Naive B cell (primary cell): ENCODE measurements around the gene GABRA4. TPM values are rescaled to one million over a fixed set of nuclear protein-coding genes. Genes with fewer than 3 reads are reported as not detected.
A peak's percentile ranks its signal among the peaks of the same experiment; 100 is the strongest.

Experiments
- ATAC-seq, 2 donors: fragments of 150-1000 bp; cut with Tn5 transposase; 2 replicates each; pipeline ENCODE4 v1.10.0; 2021; ENCODE audit warnings: low read depth in 2 of 2, mild to moderate bottlenecking in 2 of 2, moderate library complexity in 2 of 2
- DNase-seq: peaks from one replicate; pipeline ENCODE4 v3.0.0; 2022
- H3K27ac Mint-ChIP-seq, 6 donors: one replicate each; pipeline ENCODE4 v1.8.0; 2020 to 2022; ENCODE audit warnings: mild to moderate bottlenecking in 6 of 6, mixed read lengths in 6 of 6, moderate library complexity in 5 of 6, inconsistent platforms in 2 of 6
- H3K27me3 Mint-ChIP-seq, 3 donors: one replicate each; pipeline ENCODE4 v1.8.0; 2021 to 2022; ENCODE audit warnings: mixed read lengths in 3 of 3, mild to moderate bottlenecking in 1 of 3
- H3K36me3 Mint-ChIP-seq, 2 donors: one replicate each; pipeline ENCODE4 v1.8.0; 2020 to 2022; ENCODE audit warnings: mixed read lengths in 2 of 2, inconsistent platforms in 1 of 2, mild to moderate bottlenecking in 1 of 2
- H3K4me1 Mint-ChIP-seq, 3 donors: one replicate each; pipeline ENCODE4 v1.8.0; 2020 to 2022; ENCODE audit warnings: mixed read lengths in 3 of 3, inconsistent platforms in 1 of 3, mild to moderate bottlenecking in 1 of 3, moderate library complexity in 1 of 3
- H3K4me3 Mint-ChIP-seq, 8 donors: one replicate each; pipeline ENCODE4 v1.8.0; 2020 to 2022; ENCODE audit warnings: mild to moderate bottlenecking in 8 of 8, mixed read lengths in 8 of 8, moderate library complexity in 8 of 8, inconsistent platforms in 2 of 8
- H3K9me3 Mint-ChIP-seq, 7 donors: one replicate each; pipeline ENCODE4 v1.8.0; 2020 to 2022; ENCODE audit warnings: mixed read lengths in 7 of 7, mild to moderate bottlenecking in 5 of 7, inconsistent platforms in 2 of 7, moderate library complexity in 1 of 7
- polyA plus RNA-seq, 6 donors: library from polyadenylated mRNA; unstranded; fragments of 300-500 nt; fragmentation: Illumina TruSeq; gene quantifications; one replicate each; pipeline ENCODE4 v1.2.3, GENCODE V29; 2021; ENCODE audit warnings: low read depth in 6 of 6

Gene GABRA4
- polyA plus RNA-seq, result not detected

DNA sequence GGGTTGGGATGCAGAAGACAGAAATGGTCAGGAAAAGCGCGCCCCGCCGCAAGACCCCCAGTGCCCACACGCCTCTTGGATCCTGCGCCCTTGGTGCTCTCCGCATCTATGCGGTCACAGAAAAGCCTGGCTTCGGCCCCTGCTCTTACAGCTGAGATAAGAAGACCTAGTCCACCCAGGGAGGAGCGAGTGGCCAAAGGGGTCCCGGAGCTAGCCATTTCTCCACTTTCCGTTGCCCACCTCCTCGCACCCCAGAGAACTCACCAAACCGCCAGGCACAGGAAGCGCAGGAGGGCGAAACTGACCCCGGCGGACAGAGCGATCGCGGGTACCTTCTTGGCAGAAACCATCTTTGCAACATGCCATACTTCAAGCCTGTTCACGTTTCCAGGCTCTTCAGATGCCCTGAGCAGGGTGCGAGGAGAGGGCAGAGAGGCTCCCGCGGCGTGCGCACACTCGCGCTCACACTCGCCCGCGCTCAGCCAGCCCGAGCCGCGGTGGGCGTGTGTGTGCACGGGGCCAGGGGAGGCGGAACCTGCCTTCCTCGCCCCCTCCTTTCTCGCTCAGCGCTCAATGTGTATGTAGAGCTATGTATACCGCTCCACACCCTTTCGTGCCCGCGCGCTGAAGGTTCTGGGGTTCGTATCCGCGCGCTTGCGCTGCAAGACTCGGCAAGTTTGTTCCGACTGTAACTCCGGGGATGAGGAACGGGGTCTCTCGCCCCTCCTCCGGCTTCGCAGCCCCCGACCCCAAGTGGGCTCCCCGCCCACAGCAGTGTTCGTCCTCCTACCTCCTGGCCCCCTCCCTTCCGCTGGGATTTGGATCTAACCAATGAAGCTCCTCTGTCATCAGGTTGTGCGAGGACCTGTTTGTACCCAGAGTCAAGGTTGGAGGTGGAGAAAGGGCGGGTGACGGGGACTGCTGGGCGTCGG is at the start of gene GABRA4:
Gene GABRA4 (minus strand): TSS at position 507 of the 932 bp plus-strand sequence. CDS start 157 bp downstream, at position 350.
- peaks cover 8 to 19% (median 12%) of the 10 kb centered on the region in 3 donors for H3K4me1 Mint-ChIP-seq
- H3K27me3 Mint-ChIP-seq, result peaks cover 22 to 47% (median 46%) of the 10 kb centered on the region in 3 donors
- H3K9me3 Mint-ChIP-seq, result no peaks in the 10 kb centered on the region
- H3K36me3 Mint-ChIP-seq, result peaks cover 4 to 10% of the 10 kb centered on the region in 2 donors
- no peak within 1 kb of the TSS for H3K27ac Mint-ChIP-seq
- peak within 1 kb of the TSS in 3 of 8 donors; percentile 11 to 63 (median 16) for H3K4me3 Mint-ChIP-seq
- DNase-seq (no peak), ATAC-seq (no peak)

DNA sequence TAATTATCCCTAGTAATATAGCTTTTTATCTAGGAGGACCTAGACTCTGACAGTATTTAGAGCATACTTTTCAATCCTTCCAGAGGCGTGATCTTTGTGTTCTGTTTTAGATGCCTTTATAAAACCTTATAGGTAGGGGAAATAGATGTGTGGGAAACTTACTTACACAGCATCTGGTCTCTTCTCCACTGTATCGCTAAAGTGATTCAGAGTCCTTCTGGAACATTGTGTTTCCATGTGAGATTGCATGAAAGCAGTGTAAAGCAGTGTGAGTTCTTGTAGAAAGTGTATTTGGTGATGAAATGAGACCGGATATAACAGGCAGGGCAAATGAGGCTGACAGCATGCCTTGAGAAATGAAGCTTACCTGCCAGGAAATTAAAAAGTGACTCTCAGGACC is 47.4 kb upstream of the GABRA4 start:
- ATAC-seq (no peak), DNase-seq (no peak)
- Mint-ChIP-seq H3K27ac (no peak overlapping the region), H3K4me1 (no peaks in the 10 kb centered on the region), H3K4me3 (no peak overlapping the region), H3K36me3 (no peaks in the 10 kb centered on the region), H3K27me3 (peaks cover 0 to 6% (median 4%) of the 10 kb centered on the region in 3 donors), H3K9me3 (peaks cover 0 to under 1% (median 0%) of the 10 kb centered on the region in 7 donors)

GRCh38 chr4:47038263-47038662 is 44.9 kb upstream of the GABRA4 start:
- H3K4me1 Mint-ChIP-seq, result no peaks in the 10 kb centered on the region
- H3K4me3 Mint-ChIP-seq, result no peak overlapping the region
- H3K36me3 Mint-ChIP-seq, result no peaks in the 10 kb centered on the region
- ATAC-seq, result no peak
- peaks cover 1 to 11% (median 5%) of the 10 kb centered on the region in 3 donors for H3K27me3 Mint-ChIP-seq
- peaks cover 0 to 1% (median 0%) of the 10 kb centered on the region in 7 donors for H3K9me3 Mint-ChIP-seq
- no peak for DNase-seq
- no peak overlapping the region for H3K27ac Mint-ChIP-seq

- no peak for DNase-seq
- Mint-ChIP-seq H3K27ac (no peak overlapping the region), H3K4me1 (peaks cover 0 to 18% (median 17%) of the 10 kb centered on the region in 3 donors), H3K4me3 (peak overlapping the region in 5 of 8 donors; percentile 3 to 91 (median 35)), H3K9me3 (peaks cover 0 to 6% (median 0%) of the 10 kb centered on the region in 7 donors), H3K36me3 (no peaks in the 10 kb centered on the region), H3K27me3 (peaks cover 31 to 40% (median 40%) of the 10 kb centered on the region in 3 donors)
- ATAC-seq, result peak; percentile 35 to 47
Measured at GRCh38 chr4:47032405-47033106, 39.2 kb upstream of the GABRA4 start.

GRCh38 chr4:47031751-47032404 is 38.5 kb upstream of the GABRA4 start:
- peaks cover 0 to 6% (median 0%) of the 10 kb centered on the region in 7 donors for H3K9me3 Mint-ChIP-seq
- H3K4me3 Mint-ChIP-seq, result peak overlapping the region in 6 of 8 donors; percentile 3 to 91 (median 58)
- no peaks in the 10 kb centered on the region for H3K36me3 Mint-ChIP-seq
- H3K27ac Mint-ChIP-seq, result peak overlapping the region in 1 of 6 donors; percentile 20
- H3K27me3 Mint-ChIP-seq, result peaks cover 31 to 40% (median 40%) of the 10 kb centered on the region in 3 donors
- DNase-seq, result no peak
- peak in 1 of 2 donors; percentile 33 for ATAC-seq
- peaks cover 0 to 18% (median 17%) of the 10 kb centered on the region in 3 donors for H3K4me1 Mint-ChIP-seq

DNA sequence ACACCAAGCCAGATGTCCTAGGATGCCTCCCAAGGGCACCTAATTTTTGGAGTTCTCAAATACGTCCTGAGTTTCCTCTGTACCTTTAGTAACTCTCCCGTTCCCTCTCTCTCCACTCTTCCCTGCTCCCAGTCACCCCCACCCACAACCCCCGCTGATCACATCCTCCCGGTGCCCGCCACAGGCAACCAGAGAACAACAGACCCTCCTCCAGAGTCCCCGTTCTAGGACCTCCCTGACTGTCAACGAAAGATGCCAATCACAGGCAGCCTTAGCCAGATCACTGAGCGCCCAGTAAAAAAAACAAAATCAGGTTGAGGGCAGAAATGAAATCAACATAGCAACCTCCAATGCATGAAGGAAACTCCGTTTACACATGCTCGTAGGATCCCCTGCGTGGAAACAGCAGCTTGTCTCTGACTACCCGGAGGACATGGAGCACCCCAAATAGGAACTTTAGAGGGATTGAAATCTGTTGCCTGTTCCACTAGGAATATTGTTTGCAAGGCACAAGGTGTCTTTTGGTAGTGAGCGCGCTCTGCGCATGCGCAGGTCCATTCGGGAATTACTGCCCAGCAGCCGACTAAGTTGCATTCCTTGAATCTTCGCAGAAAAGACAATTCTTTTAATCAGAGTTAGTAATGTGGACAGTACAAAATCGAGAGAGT is 37.8 kb upstream of the GABRA4 start, which contains the start of gene GABRB1:
Gene GABRB1 (plus strand): TSS at position 557 of the 668 bp plus-strand sequence.
- peaks cover 0 to 6% (median 0%) of the 10 kb centered on the region in 7 donors for H3K9me3 Mint-ChIP-seq
- H3K27ac Mint-ChIP-seq, result peak within 1 kb of the TSS in 2 of 6 donors; percentile 20 to 26
- ATAC-seq, result no peak
- H3K27me3 Mint-ChIP-seq, result peaks cover 31 to 40% (median 40%) of the 10 kb centered on the region in 3 donors
- peak within 1 kb of the TSS in 6 of 8 donors; percentile 3 to 91 (median 58) for H3K4me3 Mint-ChIP-seq
- no peak for DNase-seq
- no peaks in the 10 kb centered on the region for H3K36me3 Mint-ChIP-seq
- peaks cover 0 to 18% (median 17%) of the 10 kb centered on the region in 3 donors for H3K4me1 Mint-ChIP-seq

DNA sequence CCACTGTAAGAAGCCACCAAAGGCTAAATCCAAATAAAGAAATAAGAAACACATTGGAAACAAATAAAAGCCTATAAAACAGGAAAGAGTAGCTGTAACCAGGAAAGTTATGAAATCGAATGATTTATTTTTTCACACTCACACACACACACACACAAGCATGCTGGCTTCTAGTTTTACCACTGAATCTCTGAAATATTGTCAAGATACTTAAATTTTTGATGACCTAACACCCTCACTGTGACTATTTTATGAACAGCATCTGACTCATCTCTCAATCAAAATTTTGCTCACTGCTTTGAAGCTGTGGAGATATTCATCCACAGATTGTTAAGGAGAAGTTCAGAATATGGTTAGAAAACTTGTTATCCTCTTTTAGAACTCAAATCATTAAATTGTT is 24.1 kb upstream of the GABRA4 start:
- Mint-ChIP-seq H3K9me3 (peaks cover 0 to 10% (median 0%) of the 10 kb centered on the region in 7 donors), H3K27me3 (peaks cover 5 to 8% (median 5%) of the 10 kb centered on the region in 3 donors), H3K4me1 (no peaks in the 10 kb centered on the region), H3K4me3 (no peak overlapping the region), H3K36me3 (no peaks in the 10 kb centered on the region), H3K27ac (no peak overlapping the region)
- ATAC-seq (no peak), DNase-seq (no peak)

DNA sequence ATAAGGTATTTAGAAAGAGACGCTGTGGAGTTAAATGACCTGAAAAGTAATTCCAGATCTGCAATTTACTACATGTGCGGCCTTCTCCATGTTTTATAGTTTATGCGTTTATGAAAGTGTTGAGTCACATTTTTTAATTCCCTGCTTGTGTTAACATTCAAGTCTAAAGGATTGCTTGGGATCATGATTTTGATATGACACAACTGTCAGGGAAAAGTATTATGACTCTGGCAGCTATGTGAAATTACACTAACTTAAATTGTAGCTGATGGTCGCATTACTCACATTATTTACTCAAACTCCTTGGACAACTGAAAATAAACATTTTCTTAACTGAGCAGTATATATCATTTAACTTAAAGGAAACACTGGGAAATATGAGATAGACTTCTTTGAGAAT is 23.7 kb upstream of the GABRA4 start:
- ATAC-seq, result no peak
- H3K27ac Mint-ChIP-seq, result no peak overlapping the region
- peaks cover 0 to 10% (median 0%) of the 10 kb centered on the region in 7 donors for H3K9me3 Mint-ChIP-seq
- no peaks in the 10 kb centered on the region for H3K36me3 Mint-ChIP-seq
- H3K4me3 Mint-ChIP-seq, result no peak overlapping the region
- peaks cover 5 to 8% (median 5%) of the 10 kb centered on the region in 3 donors for H3K27me3 Mint-ChIP-seq
- no peak for DNase-seq
- H3K4me1 Mint-ChIP-seq, result no peaks in the 10 kb centered on the region

GRCh38 chr4:47013373-47013772 is 20.0 kb upstream of the GABRA4 start:
- no peaks in the 10 kb centered on the region for H3K9me3 Mint-ChIP-seq
- no peak overlapping the region for H3K27ac Mint-ChIP-seq
- peaks cover 0 to 7% (median 0%) of the 10 kb centered on the region in 3 donors for H3K27me3 Mint-ChIP-seq
- ATAC-seq (no peak), DNase-seq (no peak)
- H3K4me1 Mint-ChIP-seq, result peaks cover 7 to 9% (median 9%) of the 10 kb centered on the region in 3 donors
- H3K36me3 Mint-ChIP-seq, result no peaks in the 10 kb centered on the region
- no peak overlapping the region for H3K4me3 Mint-ChIP-seq

- no peak for DNase-seq
- Mint-ChIP-seq H3K4me1 (peaks cover 7 to 9% (median 9%) of the 10 kb centered on the region in 3 donors), H3K27ac (no peak overlapping the region), H3K27me3 (peaks cover 0 to under 1% (median 0%) of the 10 kb centered on the region in 3 donors), H3K9me3 (no peaks in the 10 kb centered on the region), H3K4me3 (no peak overlapping the region), H3K36me3 (no peaks in the 10 kb centered on the region)
- ATAC-seq, result no peak
Measured at GRCh38 chr4:47012676-47013075, 19.3 kb upstream of the GABRA4 start.

DNA sequence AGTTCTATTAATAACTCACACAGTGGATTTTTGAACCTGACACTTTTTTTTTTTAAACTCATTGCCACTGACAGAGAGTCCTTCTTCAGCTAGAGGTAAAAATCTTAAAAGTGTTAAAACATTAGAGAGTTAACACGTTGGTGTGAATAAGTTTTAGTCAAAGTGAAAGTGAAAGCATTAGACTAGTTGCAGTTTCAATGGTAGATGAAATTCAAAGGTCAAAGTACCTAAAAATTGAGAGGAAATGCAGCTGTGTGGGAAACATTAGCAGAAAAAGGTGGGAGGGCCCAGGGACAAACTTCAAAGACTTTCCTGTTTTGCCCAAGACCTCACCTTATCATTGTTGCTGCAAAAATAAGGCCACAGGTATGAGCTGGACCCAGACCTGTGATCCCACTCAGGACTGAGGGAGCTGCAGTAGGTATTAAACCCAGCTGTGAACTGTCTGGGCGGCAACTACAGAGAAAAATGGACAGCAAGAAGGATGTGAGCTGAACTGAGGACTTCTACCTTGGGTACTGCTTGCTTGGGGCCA is 17.6 kb upstream of the GABRA4 start:
- Mint-ChIP-seq H3K4me3 (peak overlapping the region in 1 of 8 donors; percentile 2), H3K36me3 (no peaks in the 10 kb centered on the region), H3K27me3 (no peaks in the 10 kb centered on the region), H3K4me1 (peaks cover 7 to 9% (median 9%) of the 10 kb centered on the region in 3 donors), H3K27ac (peak overlapping the region in 1 of 6 donors; percentile 9), H3K9me3 (no peaks in the 10 kb centered on the region)
- no peak for DNase-seq
- ATAC-seq, result no peak

- H3K27ac Mint-ChIP-seq, result peak overlapping the region in 1 of 6 donors; percentile 9
Measured at GRCh38 chr4:47010347-47010911, 17.0 kb upstream of the GABRA4 start.

More at GRCh38 chr4:47010347-47010911, 17.0 kb upstream of the GABRA4 start:
- H3K4me3 Mint-ChIP-seq, result no peak overlapping the region
- ATAC-seq (no peak), DNase-seq (no peak)
- H3K27me3 Mint-ChIP-seq, result no peaks in the 10 kb centered on the region
- no peaks in the 10 kb centered on the region for H3K9me3 Mint-ChIP-seq
- no peaks in the 10 kb centered on the region for H3K36me3 Mint-ChIP-seq
- peaks cover 7 to 9% (median 9%) of the 10 kb centered on the region in 3 donors for H3K4me1 Mint-ChIP-seq
